CD14-positive monocyte (primary cell): Measurements from ENCODE around the gene NQO1. TPM values are rescaled to one million over a fixed set of nuclear protein-coding genes. Genes with fewer than 3 reads are reported as not detected.

ENCODE experiments used
- DNase-seq, 3 donors: peaks; one replicate each; pipeline ENCODE4 v3.0.0-alpha.2; 2011 to 2022
- H2AFZ ChIP-seq: 2 replicates; pipeline ENCODE4 v1.6.0; 2012; ENCODE audit warnings: mild to moderate bottlenecking, low read depth, low read length, inconsistent platforms; ENCODE audit not compliant: insufficient read depth, poor library complexity, severe bottlenecking
- H3K27ac ChIP-seq, 2 donors: 1 replicate in 1 of 2; 2 replicates in 1 of 2; pipeline ENCODE4 v1.5.1; 2012 to 2013; ENCODE audit warnings: low read length in 2 of 2, control low read depth in 1 of 2, inconsistent platforms in 1 of 2, low read depth in 1 of 2, mild to moderate bottlenecking in 1 of 2
- H3K27me3 ChIP-seq, 2 donors: one replicate each; pipeline versions ENCODE4 v1.6.0 to v1.6.1; 2011 to 2013; ENCODE audit warnings: low read length in 2 of 2; ENCODE audit not compliant: control insufficient read depth in 2 of 2, insufficient read depth in 2 of 2
- H3K36me3 ChIP-seq, 2 donors: replicated peaks in 1 of 2; 1 replicate in 1 of 2; 2 replicates in 1 of 2; pipeline versions ENCODE4 v1.5.1 to v1.6.1; 2012 to 2013; ENCODE audit warnings: low read length in 2 of 2, control low read depth in 1 of 2, inconsistent platforms in 1 of 2, mild to moderate bottlenecking in 1 of 2; ENCODE audit not compliant: insufficient read depth in 2 of 2, control insufficient read depth in 1 of 2
- H3K4me1 ChIP-seq, 2 donors: 1 replicate in 1 of 2; 2 replicates in 1 of 2; pipeline versions ENCODE4 v1.5.1 to v1.6.1; 2012 to 2013; ENCODE audit warnings: low read length in 2 of 2, control low read depth in 1 of 2, inconsistent platforms in 1 of 2, mild to moderate bottlenecking in 1 of 2, moderate library complexity in 1 of 2; ENCODE audit not compliant: insufficient read depth in 2 of 2, control insufficient read depth in 1 of 2
- H3K4me2 ChIP-seq: replicated peaks from 2 replicates; pipeline ENCODE3; 2012; ENCODE audit warnings: low read length, moderate library complexity, mild to moderate bottlenecking; ENCODE audit not compliant: poor library complexity, severe bottlenecking; ENCODE audit errors: extremely low read depth
- H3K4me3 ChIP-seq, 3 experiments: fragments of 200-600 bp in 1 of 3; sonication (generic) in 1 of 3; replicated peaks in 1 of 3; 1 replicate in 2 of 3; 2 replicates in 1 of 3; pipeline ENCODE4 v1.5.1; 2011 to 2013; ENCODE audit warnings: low read length in 3 of 3, mild to moderate bottlenecking in 3 of 3, control low read depth in 2 of 3, low read depth in 2 of 3, inconsistent platforms in 1 of 3, moderate library complexity in 1 of 3
- H3K79me2 ChIP-seq: 2 replicates; pipeline ENCODE4 v1.6.0; 2012; ENCODE audit warnings: mild to moderate bottlenecking, control low read depth, inconsistent platforms, low read length, moderate library complexity; ENCODE audit not compliant: insufficient read depth
- H3K9ac ChIP-seq: 2 replicates; pipeline ENCODE4 v1.6.0; 2017; ENCODE audit warnings: low read length, mild to moderate bottlenecking; ENCODE audit not compliant: insufficient read depth, poor library complexity, severe bottlenecking
- H3K9me3 ChIP-seq, 2 donors: replicated peaks in 1 of 2; 1 replicate in 1 of 2; 2 replicates in 1 of 2; pipeline versions ENCODE4 v1.5.1 to v1.6.1; 2012 to 2013; ENCODE audit warnings: low read length in 2 of 2, control low read depth in 1 of 2; ENCODE audit not compliant: control insufficient read depth in 1 of 2, insufficient read depth in 1 of 2
- H4K20me1 ChIP-seq: 2 replicates; pipeline ENCODE4 v1.6.0; 2012; ENCODE audit warnings: mild to moderate bottlenecking, low read length, control low read depth, moderate library complexity; ENCODE audit not compliant: insufficient read depth
- H3K27ac Mint-ChIP-seq, 7 donors: one replicate each; pipeline ENCODE4 v1.8.0; 2020; ENCODE audit warnings: mild to moderate bottlenecking in 7 of 7, mixed read lengths in 7 of 7, moderate library complexity in 6 of 7, inconsistent platforms in 2 of 7
- H3K27me3 Mint-ChIP-seq, 3 donors: one replicate each; pipeline ENCODE4 v1.8.0; 2021 to 2022; ENCODE audit warnings: low read depth in 3 of 3, mild to moderate bottlenecking in 3 of 3, mixed read lengths in 3 of 3, moderate library complexity in 3 of 3, inconsistent platforms in 1 of 3
- H3K36me3 Mint-ChIP-seq, 2 donors: one replicate each; pipeline ENCODE4 v1.8.0; 2020; ENCODE audit warnings: mixed read lengths in 2 of 2, inconsistent platforms in 1 of 2, mild to moderate bottlenecking in 1 of 2
- H3K4me1 Mint-ChIP-seq: one replicate; pipeline ENCODE4 v1.8.0; 2020; ENCODE audit warnings: mild to moderate bottlenecking, mixed read lengths
- H3K4me3 Mint-ChIP-seq, 2 donors: one replicate each; pipeline ENCODE4 v1.8.0; 2020; ENCODE audit warnings: mild to moderate bottlenecking in 2 of 2, mixed read lengths in 2 of 2, moderate library complexity in 1 of 2
- H3K9me3 Mint-ChIP-seq, 7 donors: one replicate each; pipeline ENCODE4 v1.8.0; 2020 to 2022; ENCODE audit warnings: mixed read lengths in 7 of 7, mild to moderate bottlenecking in 6 of 7, moderate library complexity in 6 of 7, inconsistent platforms in 2 of 7
- WGBS: methylation state at CpG from one replicate; pipeline ENCODE4 v1.1.5; 2013; ENCODE audit warnings: missing lambda C conversion rate; ENCODE audit not compliant: insufficient coverage; 5-methylcytosine and 5-hydroxymethylcytosine counted together
- intact Hi-C, 2 donors: fragments of 100-400 bp; cut with micrococcal nuclease; formaldehyde crosslinking; loops; one replicate each; pipeline versions ENCODE4 v1.15.0 to v1.15.1; 2023
- polyA plus RNA-seq, 3 donors: library from polyadenylated mRNA; depleted of rRNA in 1 of 3; unstranded in 2 of 3; stranded (reverse) in 1 of 3; fragments of 300-500 nt in 2 of 3; fragments of >200 nt in 1 of 3; fragmentation: Illumina TruSeq in 2 of 3; gene quantifications; 1 replicate in 2 of 3; 2 replicates in 1 of 3; pipeline ENCODE4 v1.2.3, GENCODE V29; 2012 to 2021
- TF ChIP-seq, protein P1 (sequence below): fragments of 200-600 bp; IDR thresholded peaks from one replicate; pipeline ENCODE4 v1.8.0; 2022; ENCODE audit warnings: antibody characterized with exemption, mild to moderate bottlenecking

NQO1 gene
- polyA plus RNA-seq, 3 donors = 0.51 to 3.9 (median 3.0) TPM

GRCh38 chr16:69724981-69725479 lies 1.3 kb downstream of the NQO1 start:
- Histone ChIP-seq H3K27ac (no peak overlapping the region), H3K36me3 (no peaks in the 10 kb centered on the region), H3K9me3 (no peaks in the 10 kb centered on the region), H3K4me1 (peaks cover 23 to 31% of the 10 kb centered on the region in 2 donors), H3K79me2 (no peaks in the 10 kb centered on the region), H3K4me3 (no peak overlapping the region), H3K27me3 (no peaks in the 10 kb centered on the region), H3K4me2 (no peak overlapping the region), H2AFZ (peak overlapping the region; percentile 68), H4K20me1 (no peaks in the 10 kb centered on the region), H3K9ac (no peak overlapping the region)
- no peaks in the 10 kb centered on the region for H3K9me3 Mint-ChIP-seq
- H3K4me1 Mint-ChIP-seq = peaks cover 30% of the 10 kb centered on the region
- WGBS = 50% methylated on average over 6 of the region's 6 CpGs
- intact Hi-C loops = no loop called here
- peaks cover 1 to 2% (median 1%) of the 10 kb centered on the region in 3 donors for H3K27me3 Mint-ChIP-seq
- TF ChIP-seq, protein P1, sequence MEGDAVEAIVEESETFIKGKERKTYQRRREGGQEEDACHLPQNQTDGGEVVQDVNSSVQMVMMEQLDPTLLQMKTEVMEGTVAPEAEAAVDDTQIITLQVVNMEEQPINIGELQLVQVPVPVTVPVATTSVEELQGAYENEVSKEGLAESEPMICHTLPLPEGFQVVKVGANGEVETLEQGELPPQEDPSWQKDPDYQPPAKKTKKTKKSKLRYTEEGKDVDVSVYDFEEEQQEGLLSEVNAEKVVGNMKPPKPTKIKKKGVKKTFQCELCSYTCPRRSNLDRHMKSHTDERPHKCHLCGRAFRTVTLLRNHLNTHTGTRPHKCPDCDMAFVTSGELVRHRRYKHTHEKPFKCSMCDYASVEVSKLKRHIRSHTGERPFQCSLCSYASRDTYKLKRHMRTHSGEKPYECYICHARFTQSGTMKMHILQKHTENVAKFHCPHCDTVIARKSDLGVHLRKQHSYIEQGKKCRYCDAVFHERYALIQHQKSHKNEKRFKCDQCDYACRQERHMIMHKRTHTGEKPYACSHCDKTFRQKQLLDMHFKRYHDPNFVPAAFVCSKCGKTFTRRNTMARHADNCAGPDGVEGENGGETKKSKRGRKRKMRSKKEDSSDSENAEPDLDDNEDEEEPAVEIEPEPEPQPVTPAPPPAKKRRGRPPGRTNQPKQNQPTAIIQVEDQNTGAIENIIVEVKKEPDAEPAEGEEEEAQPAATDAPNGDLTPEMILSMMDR = no peak
- peak in 1 of 3 donors; percentile 15 for DNase-seq
- no peaks in the 10 kb centered on the region for H3K36me3 Mint-ChIP-seq
- H3K4me3 Mint-ChIP-seq = no peak overlapping the region
- peak overlapping the region in 3 of 7 donors; percentile 26 to 68 (median 51) for H3K27ac Mint-ChIP-seq

- TF ChIP-seq, protein P1 = no peak
- H3K4me1 Mint-ChIP-seq = peaks cover 30% of the 10 kb centered on the region
- Histone ChIP-seq H3K27ac (no peak overlapping the region), H4K20me1 (no peaks in the 10 kb centered on the region), H3K27me3 (no peaks in the 10 kb centered on the region), H2AFZ (peak overlapping the region; percentile 68), H3K4me2 (no peak overlapping the region), H3K36me3 (no peaks in the 10 kb centered on the region), H3K4me3 (no peak overlapping the region), H3K4me1 (peaks cover 23 to 31% of the 10 kb centered on the region in 2 donors), H3K9ac (no peak overlapping the region), H3K79me2 (no peaks in the 10 kb centered on the region), H3K9me3 (no peaks in the 10 kb centered on the region)
- H3K9me3 Mint-ChIP-seq = no peaks in the 10 kb centered on the region
- intact Hi-C loops = no loop called here
- no peaks in the 10 kb centered on the region for H3K36me3 Mint-ChIP-seq
- H3K27me3 Mint-ChIP-seq = peaks cover 0 to 2% (median 1%) of the 10 kb centered on the region in 3 donors
- 100% methylated on average over 1 of the region's 2 CpGs for WGBS
- DNase-seq = no peak
- H3K4me3 Mint-ChIP-seq = no peak overlapping the region
- H3K27ac Mint-ChIP-seq = no peak overlapping the region
Observed at GRCh38 chr16:69724414-69724873, 1.9 kb downstream of the NQO1 start.
